Stimulated activated memory B cell treated with anti-CD40 and anti-IgM and Interleukin-4, amounts not matched to agents 10 μg/mL and 1 μg/mL and 100 μg/mL, for 72 hours (primary cell): ENCODE measurements around the gene NFU1.

Source experiments
- ATAC-seq: fragments of 150-1000 bp; cut with Tn5 transposase; 2 replicates; pipeline ENCODE4 v1.10.0; 2021
- H3K27ac Mint-ChIP-seq: one replicate; pipeline ENCODE4 v1.8.0; 2022; ENCODE audit warnings: mild to moderate bottlenecking, mixed read lengths
- H3K27me3 Mint-ChIP-seq: one replicate; pipeline ENCODE4 v1.8.0; 2022; ENCODE audit warnings: mixed read lengths
- H3K36me3 Mint-ChIP-seq: one replicate; pipeline ENCODE4 v1.8.0; 2022; ENCODE audit warnings: mixed read lengths
- H3K4me1 Mint-ChIP-seq: one replicate; pipeline ENCODE4 v1.8.0; 2022; ENCODE audit warnings: mixed read lengths
- H3K4me3 Mint-ChIP-seq: one replicate; pipeline ENCODE4 v1.8.0; 2022; ENCODE audit warnings: mild to moderate bottlenecking, moderate library complexity, mixed read lengths
- H3K9me3 Mint-ChIP-seq: one replicate; pipeline ENCODE4 v1.8.0; 2022; ENCODE audit warnings: mixed read lengths

The NFU1 gene

GRCh38 chr2:69436938-69437750, at the start of gene NFU1:
Gene NFU1 (minus strand): TSS chr2:69437435. CDS start chr2:69437422, 13 bp downstream.
- ATAC-seq, result peak; percentile 98
- peaks cover 31% of the 10 kb centered on the region for H3K4me1 Mint-ChIP-seq
- H3K9me3 Mint-ChIP-seq, result no peaks in the 10 kb centered on the region
- H3K4me3 Mint-ChIP-seq, result peak within 1 kb of the TSS; percentile 91
- H3K36me3 Mint-ChIP-seq, result no peaks in the 10 kb centered on the region
- no peaks in the 10 kb centered on the region for H3K27me3 Mint-ChIP-seq
- H3K27ac Mint-ChIP-seq, result peak within 1 kb of the TSS; percentile 98

- peaks cover 15% of the 10 kb centered on the region for H3K4me1 Mint-ChIP-seq
- no peak overlapping the region for H3K4me3 Mint-ChIP-seq
- no peak overlapping the region for H3K27ac Mint-ChIP-seq
- no peak for ATAC-seq
- peaks cover 5% of the 10 kb centered on the region for H3K36me3 Mint-ChIP-seq
- no peaks in the 10 kb centered on the region for H3K9me3 Mint-ChIP-seq
- H3K27me3 Mint-ChIP-seq, result peaks cover 23% of the 10 kb centered on the region
These were observed 46.5 kb upstream of the NFU1 start for GRCh38 chr2:69483696-69484095.

- no peak overlapping the region for H3K4me3 Mint-ChIP-seq
- ATAC-seq, result no peak
- H3K27ac Mint-ChIP-seq, result no peak overlapping the region
These were observed 45.8 kb upstream of the NFU1 start for GRCh38 chr2:69483024-69483423.

DNA sequence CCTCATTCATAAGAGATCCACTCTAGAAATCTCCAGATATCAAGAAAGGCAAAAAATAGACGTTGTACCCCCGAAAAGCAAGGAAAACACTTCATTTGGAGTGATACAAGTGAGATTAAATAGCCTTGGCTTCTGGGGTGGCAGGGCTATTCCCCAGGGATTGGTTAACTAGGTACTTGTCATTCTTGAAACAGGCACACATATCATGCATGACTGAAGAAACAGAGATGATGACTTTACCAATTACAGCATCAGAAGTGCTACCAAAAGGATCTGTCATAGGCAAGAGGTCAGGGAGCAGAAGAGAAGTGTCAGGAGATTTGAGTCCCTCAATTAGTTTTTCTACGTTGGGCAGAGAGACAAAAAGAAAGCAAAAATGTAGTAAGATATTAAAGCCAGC, 45.2 kb upstream of the NFU1 start:
- peaks cover 16% of the 10 kb centered on the region for H3K27me3 Mint-ChIP-seq
- peak; percentile 67 for ATAC-seq
- H3K27ac Mint-ChIP-seq, result no peak overlapping the region
- peaks cover 5% of the 10 kb centered on the region for H3K36me3 Mint-ChIP-seq
- peaks cover 20% of the 10 kb centered on the region for H3K4me1 Mint-ChIP-seq
- H3K9me3 Mint-ChIP-seq, result no peaks in the 10 kb centered on the region
- H3K4me3 Mint-ChIP-seq, result no peak overlapping the region

More at GRCh38 chr2:69483024-69483423, 45.8 kb upstream of the NFU1 start:
- Mint-ChIP-seq H3K27me3 (peaks cover 17% of the 10 kb centered on the region), H3K9me3 (no peaks in the 10 kb centered on the region), H3K4me1 (peaks cover 15% of the 10 kb centered on the region), H3K36me3 (peaks cover 5% of the 10 kb centered on the region)

DNA sequence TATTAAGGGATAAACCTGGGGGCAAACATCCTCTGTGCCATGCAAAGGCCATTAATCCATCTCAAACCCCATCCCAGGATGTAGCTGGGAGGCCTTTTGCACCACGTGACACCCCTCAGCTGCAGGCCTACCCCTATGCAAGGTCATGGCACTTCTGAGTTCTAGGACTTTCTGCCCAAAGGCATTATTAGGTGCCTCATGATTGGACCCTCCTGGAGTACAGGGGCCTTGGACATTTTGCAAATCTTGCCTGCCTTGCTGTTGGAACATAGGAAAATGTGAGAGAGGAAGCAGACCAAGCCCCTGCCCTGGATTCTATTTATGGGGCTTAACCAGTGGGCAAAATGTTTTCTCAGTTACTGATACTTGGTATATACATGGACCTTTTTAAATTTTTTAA, 44.2 kb upstream of the NFU1 start:
- no peak overlapping the region for H3K4me3 Mint-ChIP-seq
- no peak overlapping the region for H3K27ac Mint-ChIP-seq
- H3K36me3 Mint-ChIP-seq, result no peaks in the 10 kb centered on the region
- peaks cover 8% of the 10 kb centered on the region for H3K27me3 Mint-ChIP-seq
- no peak for ATAC-seq
- no peaks in the 10 kb centered on the region for H3K9me3 Mint-ChIP-seq
- peaks cover 22% of the 10 kb centered on the region for H3K4me1 Mint-ChIP-seq

GRCh38 chr2:69477627-69478026, 40.4 kb upstream of the NFU1 start:
- H3K9me3 Mint-ChIP-seq, result no peaks in the 10 kb centered on the region
- H3K36me3 Mint-ChIP-seq, result no peaks in the 10 kb centered on the region
- H3K27ac Mint-ChIP-seq, result no peak overlapping the region
- no peak overlapping the region for H3K4me3 Mint-ChIP-seq
- no peaks in the 10 kb centered on the region for H3K27me3 Mint-ChIP-seq
- peaks cover 21% of the 10 kb centered on the region for H3K4me1 Mint-ChIP-seq
- ATAC-seq, result peak; percentile 31

- Mint-ChIP-seq H3K9me3 (no peaks in the 10 kb centered on the region), H3K4me3 (no peak overlapping the region), H3K27ac (no peak overlapping the region), H3K27me3 (no peaks in the 10 kb centered on the region), H3K4me1 (peaks cover 17% of the 10 kb centered on the region), H3K36me3 (no peaks in the 10 kb centered on the region)
- no peak for ATAC-seq
These were observed 37.5 kb upstream of the NFU1 start for GRCh38 chr2:69474688-69475087.

- Mint-ChIP-seq H3K36me3 (no peaks in the 10 kb centered on the region), H3K27ac (no peak overlapping the region), H3K27me3 (no peaks in the 10 kb centered on the region), H3K4me3 (no peak overlapping the region), H3K4me1 (peaks cover 9% of the 10 kb centered on the region), H3K9me3 (no peaks in the 10 kb centered on the region)
- ATAC-seq, result no peak
These were observed 34.6 kb upstream of the NFU1 start for GRCh38 chr2:69471793-69472192.

DNA sequence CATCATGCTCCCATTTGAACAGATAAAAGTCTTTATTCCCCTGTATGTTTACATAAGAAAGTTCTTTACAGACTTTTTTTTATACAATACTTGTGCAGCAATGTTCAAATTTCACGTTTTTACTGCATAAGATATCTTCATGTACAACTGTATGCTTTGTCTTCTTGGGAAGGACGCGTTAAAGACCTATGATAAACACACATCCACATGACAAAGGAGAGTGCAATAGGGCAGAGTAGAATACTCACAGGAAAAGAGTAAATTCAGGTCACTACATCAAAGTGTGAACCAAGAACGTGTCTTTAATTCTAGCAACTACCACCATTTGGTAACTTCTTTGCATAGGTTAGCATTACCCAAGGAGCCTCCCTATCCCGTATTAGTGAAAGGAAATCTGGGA, 33.7 kb upstream of the NFU1 start:
- no peaks in the 10 kb centered on the region for H3K36me3 Mint-ChIP-seq
- no peak for ATAC-seq
- H3K9me3 Mint-ChIP-seq, result no peaks in the 10 kb centered on the region
- no peaks in the 10 kb centered on the region for H3K27me3 Mint-ChIP-seq
- H3K27ac Mint-ChIP-seq, result no peak overlapping the region
- H3K4me1 Mint-ChIP-seq, result peaks cover 8% of the 10 kb centered on the region
- no peak overlapping the region for H3K4me3 Mint-ChIP-seq

- ATAC-seq, result no peak
- Mint-ChIP-seq H3K27me3 (no peaks in the 10 kb centered on the region), H3K27ac (no peak overlapping the region), H3K4me1 (no peaks in the 10 kb centered on the region), H3K36me3 (no peaks in the 10 kb centered on the region), H3K4me3 (no peak overlapping the region), H3K9me3 (no peaks in the 10 kb centered on the region)
These were observed 32.5 kb upstream of the NFU1 start for GRCh38 chr2:69469784-69470183.

DNA sequence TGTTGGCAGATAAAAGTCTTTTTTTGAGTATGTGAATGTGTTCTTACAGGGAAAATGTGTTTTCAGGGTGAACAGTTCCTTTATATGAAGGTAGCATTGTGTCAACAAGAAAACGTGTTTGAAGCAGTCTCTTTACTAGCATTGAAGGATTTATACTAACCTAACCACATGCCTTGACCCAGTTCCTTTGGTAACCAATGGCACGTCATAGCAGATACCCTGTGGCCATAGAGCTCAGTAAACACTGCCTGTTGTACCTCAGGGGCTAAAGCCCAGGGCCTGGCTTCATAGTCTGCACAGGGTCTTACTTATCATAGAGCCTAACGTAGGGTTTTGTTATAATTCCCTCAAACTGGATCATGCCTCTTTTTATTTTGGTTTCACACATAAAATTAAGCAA, 32.1 kb upstream of the NFU1 start:
- ATAC-seq, result no peak
- Mint-ChIP-seq H3K9me3 (no peaks in the 10 kb centered on the region), H3K4me1 (no peaks in the 10 kb centered on the region), H3K4me3 (no peak overlapping the region), H3K27me3 (no peaks in the 10 kb centered on the region), H3K27ac (no peak overlapping the region), H3K36me3 (no peaks in the 10 kb centered on the region)

DNA sequence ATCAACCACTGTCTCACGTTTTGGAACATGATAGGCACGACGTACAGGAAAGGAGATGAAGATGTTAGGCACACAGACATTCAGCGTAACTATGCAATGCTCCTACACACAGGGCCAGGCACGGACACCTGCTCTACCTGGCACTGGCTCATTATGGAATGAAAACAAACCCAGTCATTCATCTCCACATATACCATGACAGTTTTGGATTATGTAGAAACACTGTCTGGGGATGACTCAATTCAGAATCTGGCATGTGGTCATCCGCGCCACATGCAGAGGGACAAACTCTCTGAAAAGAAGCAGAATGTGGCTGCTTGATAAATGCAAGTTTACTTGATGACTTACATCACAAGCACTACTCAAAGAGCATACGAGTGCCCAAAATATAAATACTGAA, 29.5 kb upstream of the NFU1 start:
- no peak overlapping the region for H3K4me3 Mint-ChIP-seq
- H3K27me3 Mint-ChIP-seq, result no peaks in the 10 kb centered on the region
- no peak overlapping the region for H3K27ac Mint-ChIP-seq
- H3K36me3 Mint-ChIP-seq, result no peaks in the 10 kb centered on the region
- ATAC-seq, result no peak
- no peaks in the 10 kb centered on the region for H3K4me1 Mint-ChIP-seq
- no peaks in the 10 kb centered on the region for H3K9me3 Mint-ChIP-seq

GRCh38 chr2:69465513-69466456, 28.6 kb upstream of the NFU1 start:
- no peak for ATAC-seq
- Mint-ChIP-seq H3K4me1 (no peaks in the 10 kb centered on the region), H3K27ac (no peak overlapping the region), H3K9me3 (no peaks in the 10 kb centered on the region), H3K36me3 (no peaks in the 10 kb centered on the region), H3K4me3 (no peak overlapping the region), H3K27me3 (no peaks in the 10 kb centered on the region)

DNA sequence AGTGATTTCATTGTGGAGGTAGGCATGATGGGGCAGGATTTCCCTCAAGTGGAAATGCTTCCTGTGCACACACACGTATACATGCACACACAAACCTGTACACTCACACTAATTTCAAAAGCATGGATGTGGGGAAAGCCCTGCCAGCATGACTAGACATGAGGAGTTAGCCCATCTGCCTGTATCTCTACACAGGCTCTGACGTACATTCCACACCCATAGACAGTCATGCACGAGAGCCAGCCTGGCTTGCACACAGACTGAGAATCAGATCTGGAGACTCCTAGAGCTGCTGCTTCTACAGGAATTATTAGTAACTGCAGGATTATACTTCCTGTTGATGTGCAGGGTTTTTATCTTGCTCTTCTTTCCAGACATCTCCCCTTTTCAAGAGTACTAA, 27.3 kb upstream of the NFU1 start:
- no peaks in the 10 kb centered on the region for H3K4me1 Mint-ChIP-seq
- no peaks in the 10 kb centered on the region for H3K27me3 Mint-ChIP-seq
- H3K4me3 Mint-ChIP-seq, result no peak overlapping the region
- no peaks in the 10 kb centered on the region for H3K9me3 Mint-ChIP-seq
- H3K27ac Mint-ChIP-seq, result no peak overlapping the region
- no peak for ATAC-seq
- H3K36me3 Mint-ChIP-seq, result no peaks in the 10 kb centered on the region

DNA sequence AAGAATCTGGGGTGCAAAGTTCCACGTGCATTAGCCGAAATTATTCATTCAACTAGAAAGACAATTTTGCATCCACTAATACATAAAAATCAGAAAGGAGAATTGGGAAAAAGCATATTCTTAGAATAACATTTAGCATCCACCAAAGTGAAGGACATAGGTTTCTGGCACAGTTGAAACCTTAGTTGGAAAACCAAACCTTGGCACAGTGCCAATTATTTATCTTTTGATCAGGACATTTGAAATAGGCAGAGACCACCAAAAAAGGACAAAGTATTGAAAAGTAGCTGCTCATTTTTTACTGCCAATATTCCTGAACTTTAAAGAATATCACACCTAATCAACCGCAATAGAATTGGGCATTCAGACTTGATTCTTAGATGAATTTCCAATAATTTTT, 25.5 kb upstream of the NFU1 start:
- Mint-ChIP-seq H3K4me1 (no peaks in the 10 kb centered on the region), H3K36me3 (no peaks in the 10 kb centered on the region), H3K4me3 (no peak overlapping the region), H3K27me3 (no peaks in the 10 kb centered on the region), H3K27ac (no peak overlapping the region), H3K9me3 (no peaks in the 10 kb centered on the region)
- no peak for ATAC-seq

DNA sequence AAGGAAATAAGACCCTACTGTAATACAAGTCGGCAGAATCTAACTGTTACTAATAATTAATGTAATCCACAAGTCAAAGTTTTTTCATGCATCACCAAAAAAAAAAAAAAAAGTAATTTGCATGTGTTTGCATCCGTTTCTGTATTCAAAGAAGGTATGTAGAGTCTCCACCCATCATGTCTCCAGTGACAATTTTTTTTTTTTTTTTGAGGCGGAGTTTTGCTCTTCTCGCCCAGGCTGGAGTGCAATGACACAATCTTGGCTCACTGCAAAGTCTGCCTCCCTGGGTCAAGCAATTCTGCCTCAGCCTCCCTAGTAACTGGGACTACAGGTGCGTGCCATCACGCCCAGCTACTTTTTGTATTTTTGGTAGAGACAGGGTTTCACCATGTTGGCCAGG, 24.2 kb upstream of the NFU1 start:
- no peaks in the 10 kb centered on the region for H3K4me1 Mint-ChIP-seq
- peaks cover 8% of the 10 kb centered on the region for H3K27me3 Mint-ChIP-seq
- H3K27ac Mint-ChIP-seq, result no peak overlapping the region
- no peak for ATAC-seq
- H3K4me3 Mint-ChIP-seq, result no peak overlapping the region
- H3K36me3 Mint-ChIP-seq, result no peaks in the 10 kb centered on the region
- H3K9me3 Mint-ChIP-seq, result no peaks in the 10 kb centered on the region
